DOHH2 (cell line): Measurements from ENCODE around the gene SCFD2.

Source experiments
- EZH2phosphoT487 ChIP-seq: fragments of 200-600 bp; sonication (generic); IDR thresholded peaks from 2 replicates; pipeline ENCODE4 v1.6.1; 2017; ENCODE audit warnings: borderline replicate concordance, mild to moderate bottlenecking, antibody characterized with exemption, low read length, moderate library complexity, mixed read lengths
- TF ChIP-seq, protein P1 (sequence below): fragments of 200-600 bp; sonication (generic); IDR thresholded peaks from one replicate; pipeline ENCODE4 v1.5.1; 2014; ENCODE audit warnings: antibody characterized with exemption, mild to moderate bottlenecking, low read depth, low read length; ENCODE audit not compliant: poor library complexity, severe bottlenecking

DNA sequence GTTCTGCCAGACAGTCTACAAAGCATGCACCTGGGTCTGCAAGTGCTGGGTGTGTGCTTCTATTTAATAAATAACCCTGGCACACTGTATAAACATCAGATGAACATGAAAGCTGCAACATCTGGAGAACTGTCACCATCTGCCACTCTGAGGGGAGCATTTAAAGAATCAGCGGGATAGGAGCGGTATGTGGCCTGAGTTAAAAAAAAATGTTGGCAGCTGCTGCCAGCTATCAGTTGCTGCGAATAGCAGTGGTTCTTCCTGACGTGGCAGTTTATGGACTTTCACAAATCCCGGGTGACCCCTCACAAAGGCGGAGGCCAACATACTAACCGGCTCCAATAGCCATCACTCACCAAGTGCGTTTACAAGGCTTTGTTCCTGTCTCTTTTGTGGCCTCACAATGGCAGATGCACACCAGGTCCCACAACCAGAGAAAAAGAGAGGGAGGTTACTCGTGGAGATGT, 408.6 kb downstream of the SCFD2 start:
- TF ChIP-seq EZH2phosphoT487: no peak
- TF ChIP-seq, protein P1, sequence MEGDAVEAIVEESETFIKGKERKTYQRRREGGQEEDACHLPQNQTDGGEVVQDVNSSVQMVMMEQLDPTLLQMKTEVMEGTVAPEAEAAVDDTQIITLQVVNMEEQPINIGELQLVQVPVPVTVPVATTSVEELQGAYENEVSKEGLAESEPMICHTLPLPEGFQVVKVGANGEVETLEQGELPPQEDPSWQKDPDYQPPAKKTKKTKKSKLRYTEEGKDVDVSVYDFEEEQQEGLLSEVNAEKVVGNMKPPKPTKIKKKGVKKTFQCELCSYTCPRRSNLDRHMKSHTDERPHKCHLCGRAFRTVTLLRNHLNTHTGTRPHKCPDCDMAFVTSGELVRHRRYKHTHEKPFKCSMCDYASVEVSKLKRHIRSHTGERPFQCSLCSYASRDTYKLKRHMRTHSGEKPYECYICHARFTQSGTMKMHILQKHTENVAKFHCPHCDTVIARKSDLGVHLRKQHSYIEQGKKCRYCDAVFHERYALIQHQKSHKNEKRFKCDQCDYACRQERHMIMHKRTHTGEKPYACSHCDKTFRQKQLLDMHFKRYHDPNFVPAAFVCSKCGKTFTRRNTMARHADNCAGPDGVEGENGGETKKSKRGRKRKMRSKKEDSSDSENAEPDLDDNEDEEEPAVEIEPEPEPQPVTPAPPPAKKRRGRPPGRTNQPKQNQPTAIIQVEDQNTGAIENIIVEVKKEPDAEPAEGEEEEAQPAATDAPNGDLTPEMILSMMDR: no peak
